ENCODE measurements around the gene ESRRG. TPM values are rescaled to one million over a fixed set of nuclear protein-coding genes. Genes with fewer than 3 reads are reported as not detected.

ESRRG gene
- total RNA-seq (2014; rRNA removed; shearing (Covaris generic)) = 0.07 TPM in 1 of 2 replicates, not detected in the other

DNA sequence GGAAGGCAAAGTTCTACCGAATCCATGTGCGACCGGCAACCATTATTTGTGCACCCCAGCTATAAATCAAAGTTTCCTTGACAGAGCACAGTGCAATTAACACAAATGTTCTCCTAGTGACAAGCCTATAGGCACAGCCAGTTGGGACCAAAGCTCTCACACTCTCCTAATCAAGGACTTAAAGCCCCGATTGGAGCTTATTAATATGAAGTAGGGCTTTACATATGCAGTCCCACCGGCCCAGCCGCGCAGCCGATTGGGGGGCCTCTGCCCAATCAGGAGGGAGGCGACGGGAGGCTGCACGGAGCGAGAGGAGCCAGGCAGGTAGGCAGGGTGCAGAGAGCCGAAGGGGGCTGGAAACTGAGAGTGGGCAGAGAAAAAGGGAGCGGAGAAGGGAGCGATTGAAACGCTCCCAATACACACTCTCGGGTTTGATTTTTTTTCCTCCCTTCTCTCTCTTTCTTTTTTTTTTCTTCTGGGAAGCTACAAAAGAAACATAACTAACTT is at the start of gene ESRRG:
Gene ESRRG (minus strand): TSS at position 156 of the 507 bp plus-strand sequence. CDS start 130 bp downstream, at position 26.
- DNase-seq (ENCODE audit: low read depth) = no peak

DNA sequence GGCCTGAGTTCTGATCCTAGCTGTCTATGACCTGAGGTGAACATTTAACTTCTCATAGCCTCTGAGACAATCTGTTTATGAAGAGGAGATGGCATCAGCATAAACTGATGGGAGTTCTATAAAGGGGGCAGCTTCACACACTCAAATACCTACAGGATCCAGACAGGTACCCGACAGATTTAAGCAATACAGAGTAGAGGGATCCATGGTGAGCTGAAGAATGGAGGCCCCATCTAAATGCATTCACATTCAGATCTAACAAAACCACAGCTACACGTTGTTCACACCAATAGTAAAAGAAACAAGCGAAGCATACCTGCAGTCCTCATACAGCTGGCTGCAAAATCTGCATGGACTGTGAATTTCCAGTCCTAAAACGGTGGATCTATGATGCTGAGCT is 48.7 kb upstream of the ESRRG start:
- no peak for DNase-seq (ENCODE audit: low read depth)

DNA sequence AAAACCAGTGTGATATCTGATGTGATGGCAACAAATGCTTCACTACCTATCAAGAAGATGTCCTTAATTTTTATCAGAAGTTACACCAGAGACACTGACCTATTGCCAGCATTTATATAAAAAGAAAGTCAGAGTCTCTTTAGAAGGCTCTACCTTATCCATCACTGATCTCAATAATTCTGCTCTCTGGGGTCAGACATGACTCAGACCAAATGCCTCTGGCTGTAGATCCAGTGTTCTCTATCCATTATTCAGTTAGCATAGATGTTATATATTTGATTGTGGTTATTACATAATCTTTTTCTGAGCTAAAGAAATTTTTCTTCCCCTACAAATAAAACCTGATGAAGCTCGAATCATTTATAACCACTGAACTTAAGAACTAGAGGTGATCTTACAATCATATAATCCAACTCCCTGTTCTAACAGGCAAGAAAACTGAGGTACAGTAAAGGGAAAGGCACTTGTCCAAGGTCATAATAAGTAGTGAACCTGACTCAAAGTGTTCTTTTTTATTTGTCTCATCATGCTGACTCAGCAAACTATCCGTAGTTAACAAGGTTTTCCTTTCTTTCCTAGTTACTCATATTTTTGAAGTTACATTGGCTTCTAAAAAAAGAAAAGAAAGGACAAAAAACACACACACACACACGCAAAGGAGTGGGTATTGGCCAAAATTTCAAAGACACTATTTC is 43.6 kb upstream of the ESRRG start:
- DNase-seq (ENCODE audit: low read depth) = peak; percentile 2

DNA sequence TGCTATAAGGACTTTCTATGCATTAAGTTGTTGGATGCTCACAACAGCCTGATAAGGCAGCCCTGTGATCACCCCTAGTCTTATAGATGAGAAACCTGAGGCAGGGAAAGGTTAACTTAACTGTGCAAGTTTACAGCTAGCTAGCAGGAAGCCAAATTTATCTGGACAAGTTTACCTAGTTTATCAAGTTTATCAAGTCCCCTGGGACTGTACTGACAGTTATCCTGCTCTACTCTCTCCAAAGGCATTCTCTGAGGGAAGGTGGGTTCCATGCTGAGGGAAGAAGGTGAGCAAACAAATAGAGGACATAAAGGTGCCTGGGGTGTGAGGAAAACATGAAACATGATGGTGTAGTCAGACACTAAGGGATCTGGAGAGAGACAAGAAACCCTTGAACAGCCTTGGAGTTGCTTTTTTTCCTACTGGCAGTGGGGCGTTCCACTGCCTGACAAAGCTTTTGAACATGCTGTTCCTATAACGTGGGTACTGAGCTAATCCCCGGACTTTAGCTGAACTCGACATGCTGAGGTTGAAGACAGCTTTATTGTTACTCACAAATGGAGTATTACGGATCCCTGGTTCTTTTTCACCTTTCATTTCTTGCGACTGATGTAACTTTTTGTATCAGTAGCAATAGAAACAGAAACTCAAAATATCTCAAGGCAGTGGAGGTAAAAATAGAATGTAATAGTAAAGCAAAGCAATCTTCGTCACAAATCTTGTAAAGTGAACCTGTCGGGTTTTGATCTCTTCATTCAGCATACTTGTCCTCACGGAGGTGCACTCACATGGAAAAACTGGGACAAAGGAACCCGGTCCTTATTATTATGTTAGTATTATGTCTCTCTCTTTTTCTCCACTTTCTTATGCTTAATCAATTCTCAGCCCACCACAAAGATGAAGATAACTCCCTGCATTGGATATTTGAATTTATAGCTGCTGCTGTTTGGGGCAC is 42.4 kb upstream of the ESRRG start:
- DNase-seq (ENCODE audit: low read depth) = no peak

DNA sequence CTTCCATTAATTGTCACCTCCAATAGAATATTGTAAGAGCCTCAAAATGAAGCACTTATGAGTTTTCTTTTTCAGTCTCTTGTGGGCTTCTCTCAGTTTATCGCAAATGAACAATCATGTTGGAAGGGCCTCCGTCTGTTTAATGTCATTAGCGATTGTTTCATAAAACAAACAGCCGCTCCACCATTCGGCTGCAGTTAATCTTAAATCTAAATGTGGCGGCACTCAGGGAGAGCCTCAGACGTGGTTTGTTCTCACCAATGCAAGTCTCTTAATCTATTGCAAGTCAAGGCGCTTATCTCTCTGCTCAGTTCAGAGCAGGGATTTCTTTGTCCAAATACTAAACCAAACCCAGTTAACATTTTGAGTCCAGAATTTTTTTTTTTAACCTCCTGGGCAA is 34.9 kb upstream of the ESRRG start:
- no peak for DNase-seq (ENCODE audit: low read depth)

DNA sequence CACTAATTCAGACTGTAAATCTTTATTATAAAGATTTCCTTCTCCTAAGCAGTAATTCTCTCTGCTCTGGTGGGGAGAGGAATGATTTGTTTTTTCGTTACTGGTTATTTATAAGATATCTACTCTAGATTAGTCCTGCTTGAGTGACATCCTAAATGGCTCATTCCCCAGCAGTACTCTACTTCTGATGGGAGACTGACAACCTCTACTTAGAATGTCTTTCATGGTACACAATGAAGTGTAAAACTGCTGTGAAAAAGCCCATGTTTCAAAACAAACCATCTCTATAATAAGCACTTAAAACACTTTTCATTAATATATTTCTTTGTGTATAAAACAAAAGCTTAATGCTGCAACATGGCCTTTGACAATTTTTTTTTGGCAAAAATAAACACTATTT is 33.9 kb upstream of the ESRRG start:
- DNase-seq (ENCODE audit: low read depth) = no peak

DNA sequence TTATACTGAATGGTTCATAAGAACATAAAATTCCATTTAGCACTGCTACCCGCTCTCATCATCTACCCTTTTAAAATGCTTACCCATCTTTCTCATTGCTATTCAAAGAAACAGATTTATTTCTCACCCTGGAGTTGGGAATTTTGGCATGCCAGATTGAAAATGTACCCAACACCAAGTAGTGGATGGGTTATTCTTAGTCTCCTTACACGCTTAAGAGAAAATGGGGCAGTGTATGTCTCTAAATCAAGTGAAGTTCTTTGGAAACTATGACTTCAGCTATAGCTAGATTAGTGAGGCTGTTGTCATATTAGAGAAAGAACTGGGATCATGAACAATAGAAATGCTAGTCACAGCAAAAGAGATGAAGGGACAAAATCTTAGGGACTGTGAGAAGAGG is 27.7 kb upstream of the ESRRG start:
- DNase-seq (ENCODE audit: low read depth) = no peak

DNA sequence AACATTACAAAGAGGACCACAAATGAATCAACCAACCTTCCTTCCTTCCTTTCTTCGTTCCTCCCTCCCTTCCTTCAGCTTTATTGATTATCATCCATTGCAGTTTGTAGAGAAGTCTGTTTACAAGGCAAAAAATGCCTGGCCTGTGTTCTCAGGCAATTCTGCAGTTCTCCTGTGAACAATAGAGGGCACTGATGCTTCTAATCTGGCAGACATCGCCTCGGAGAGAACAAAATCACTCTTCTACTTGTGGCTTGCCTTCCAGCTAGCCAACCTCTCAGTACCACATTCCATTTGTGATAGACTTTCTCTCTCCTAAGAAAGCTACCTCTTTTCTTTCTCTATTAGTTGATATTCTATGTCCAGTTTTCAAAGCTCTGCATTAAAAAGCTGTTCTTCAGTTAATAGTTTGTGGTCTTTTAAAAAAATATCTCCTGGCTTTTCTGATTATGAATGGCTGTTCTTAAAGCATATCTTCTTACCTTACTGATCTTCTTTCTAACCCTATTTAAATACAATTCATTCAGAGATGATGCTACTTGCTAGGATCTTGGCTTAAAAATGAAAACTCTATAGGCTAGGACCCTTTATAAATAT is 26.9 kb upstream of the ESRRG start:
- DNase-seq (ENCODE audit: low read depth) = peak; percentile 36

DNA sequence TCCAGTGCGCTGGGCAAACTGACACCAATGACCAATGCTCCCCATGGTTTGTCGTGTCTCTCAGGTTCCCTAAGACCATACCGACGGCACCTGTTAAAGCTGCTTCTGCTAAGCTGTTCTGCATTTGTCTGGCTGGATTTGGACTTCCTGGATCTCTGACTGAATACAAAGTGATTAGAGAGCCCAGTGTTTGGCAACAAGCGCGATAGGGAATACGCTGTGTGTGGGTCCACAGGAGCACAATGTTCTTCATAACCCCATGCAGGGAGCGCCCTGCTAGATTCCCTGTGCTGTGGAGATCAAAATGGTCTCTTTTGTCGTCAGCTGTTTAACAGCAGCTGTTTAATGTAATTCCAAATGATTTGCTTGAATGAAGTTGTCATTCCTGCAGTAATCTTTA is 26.0 kb upstream of the ESRRG start:
- DNase-seq (ENCODE audit: low read depth) = no peak

DNA sequence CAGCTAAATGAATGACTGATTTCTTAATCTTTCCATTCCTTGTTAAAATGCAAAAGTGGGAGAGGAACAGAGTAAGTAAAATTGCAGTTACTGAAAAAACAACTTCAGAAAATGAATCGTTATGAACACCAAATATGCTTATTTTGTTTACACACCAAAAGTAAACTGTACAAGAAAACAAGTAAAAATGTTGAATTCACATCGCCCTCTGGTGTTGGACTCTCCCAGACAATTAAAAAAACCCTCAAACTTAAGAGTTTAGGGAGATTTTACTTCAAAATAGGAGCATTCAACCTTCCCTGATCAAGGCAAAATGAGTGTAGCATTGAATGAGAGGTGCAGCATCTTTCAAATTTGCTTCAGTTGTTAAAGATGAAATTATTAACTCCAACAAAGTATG is 19.4 kb upstream of the ESRRG start:
- no peak for DNase-seq (ENCODE audit: low read depth)

DNA sequence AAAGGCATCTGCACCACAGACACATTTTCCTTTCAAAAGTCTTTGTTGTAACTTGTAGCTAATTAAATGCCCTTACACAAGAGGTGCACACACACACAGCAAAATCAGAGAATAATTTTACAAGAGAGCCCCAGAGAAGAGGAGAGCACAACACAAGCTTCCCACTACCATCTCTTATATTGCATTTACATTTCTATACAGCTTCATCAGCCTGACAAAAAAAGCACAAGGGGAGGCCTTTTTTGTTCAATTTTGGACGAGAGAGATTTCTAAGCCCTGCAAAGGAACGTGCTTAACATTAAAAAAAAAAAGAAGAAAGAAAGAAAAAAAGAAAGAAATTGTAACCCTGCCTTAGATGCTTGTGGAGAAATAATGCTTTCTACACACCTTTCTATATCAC is 17.1 kb upstream of the ESRRG start:
- DNase-seq (ENCODE audit: low read depth) = no peak

DNA sequence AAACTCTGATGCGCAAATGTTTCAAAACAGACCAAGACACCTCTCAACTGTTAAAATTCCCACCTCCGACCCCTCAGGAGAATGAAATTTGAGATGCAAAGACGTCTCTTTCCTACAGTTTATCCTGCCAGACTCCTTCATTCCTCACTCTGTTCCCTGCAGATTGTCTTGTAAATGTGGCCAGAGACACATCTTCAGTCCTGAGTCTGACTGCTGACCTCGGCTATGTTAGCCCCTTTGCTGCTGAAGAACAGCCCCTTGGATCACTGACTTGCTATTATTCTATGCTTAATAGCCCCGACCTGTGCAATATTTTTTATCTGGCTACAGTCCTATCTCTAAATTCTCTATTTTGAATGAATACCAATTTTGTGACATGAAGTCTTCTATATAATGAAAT is 16.6 kb upstream of the ESRRG start:
- DNase-seq (ENCODE audit: low read depth) = no peak

DNA sequence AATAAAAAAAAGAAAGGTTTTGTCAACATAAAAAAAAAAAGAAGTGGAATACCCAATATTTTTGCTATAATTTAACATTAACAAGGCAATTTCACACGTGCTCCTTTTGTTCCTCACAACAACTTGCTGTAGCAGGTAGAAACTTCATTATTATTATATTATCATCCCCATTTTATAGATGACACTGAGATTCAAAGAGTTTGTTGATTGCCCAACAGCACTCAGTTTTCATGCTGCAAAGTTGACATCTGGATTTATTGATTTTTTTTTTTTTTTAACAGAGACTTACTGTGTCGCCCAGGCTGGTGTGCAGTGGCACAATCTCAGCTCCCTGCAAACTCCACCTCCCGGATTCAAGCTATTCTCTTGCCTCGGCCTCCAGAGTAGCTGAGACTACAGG is 8.9 kb upstream of the ESRRG start:
- DNase-seq (ENCODE audit: low read depth) = no peak

DNA sequence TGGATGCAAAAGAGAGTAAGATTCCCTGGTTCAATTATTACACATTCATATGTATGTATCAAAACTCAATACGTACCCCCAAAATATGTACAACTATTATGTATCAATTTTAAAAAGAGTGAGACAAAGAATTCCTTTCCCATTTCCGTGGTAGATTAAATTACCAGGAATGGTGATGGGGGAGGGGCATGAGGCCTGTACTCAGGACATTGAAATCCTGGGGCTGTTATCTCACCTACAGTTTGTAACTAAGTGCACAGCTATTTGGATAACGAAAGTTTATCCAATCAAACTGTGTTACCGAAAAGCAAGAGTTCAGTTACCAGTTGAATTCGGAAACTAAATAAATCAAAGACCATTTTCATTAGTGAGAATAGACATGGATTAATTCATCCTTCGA is 8.3 kb upstream of the ESRRG start:
- no peak for DNase-seq (ENCODE audit: low read depth)

DNA sequence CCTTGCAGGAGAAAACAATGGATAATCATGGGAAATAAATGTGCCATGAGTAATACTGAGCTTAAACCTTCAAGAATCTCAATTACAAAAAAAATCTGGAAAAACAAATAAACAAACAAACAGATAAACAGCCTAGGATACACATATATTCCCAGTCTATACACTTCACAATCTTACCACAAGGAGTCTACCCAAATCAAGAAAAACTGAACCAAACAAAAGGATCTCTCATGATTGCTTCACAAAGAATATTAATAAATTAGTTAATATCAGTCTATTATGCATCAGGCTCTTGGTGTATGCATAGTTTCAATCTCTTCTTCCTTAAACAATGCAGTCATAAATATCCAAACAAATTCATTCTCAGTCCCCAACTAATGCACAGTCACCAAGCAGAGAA is 3.2 kb upstream of the ESRRG start:
- DNase-seq (ENCODE audit: low read depth) = no peak

DNA sequence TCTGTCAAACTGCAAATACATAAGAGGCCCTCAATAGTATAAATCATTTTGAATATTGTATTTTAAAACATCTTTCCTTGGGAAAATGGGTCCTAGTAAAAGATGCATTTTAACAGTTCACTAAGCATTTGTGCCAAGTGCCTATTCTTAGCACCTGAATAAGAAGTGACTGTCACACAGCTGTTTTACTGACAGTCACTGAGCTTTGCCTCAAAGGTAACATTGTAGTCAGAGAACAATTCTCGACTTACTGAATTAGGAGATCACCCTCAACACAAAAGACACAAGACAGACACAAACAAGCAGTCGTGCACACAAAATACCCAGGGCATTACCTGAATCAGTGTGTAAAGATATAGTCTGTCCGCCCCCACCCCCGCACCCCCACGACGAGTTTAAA is 408 bp downstream of the ESRRG start:
- DNase-seq (ENCODE audit: low read depth) = no peak

DNA sequence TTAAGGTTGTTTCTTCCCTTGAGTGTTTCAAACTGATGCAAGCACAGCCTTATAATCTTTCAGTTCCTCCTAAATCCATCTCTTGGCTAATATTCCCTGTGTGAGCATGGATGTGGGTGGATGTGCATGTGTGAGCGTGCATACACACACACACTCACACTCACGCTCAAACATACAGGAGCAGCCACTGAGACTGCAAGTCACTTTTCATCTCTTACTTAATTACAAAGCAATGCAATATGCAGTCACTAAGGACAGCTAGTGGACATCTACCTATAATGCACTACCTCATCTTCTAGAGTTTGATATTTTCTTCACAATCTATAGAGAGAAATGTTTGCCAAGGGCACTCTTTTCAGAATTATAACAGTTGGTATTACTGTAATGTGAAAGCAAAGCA is 1.4 kb downstream of the ESRRG start:
- DNase-seq (ENCODE audit: low read depth) = no peak

DNA sequence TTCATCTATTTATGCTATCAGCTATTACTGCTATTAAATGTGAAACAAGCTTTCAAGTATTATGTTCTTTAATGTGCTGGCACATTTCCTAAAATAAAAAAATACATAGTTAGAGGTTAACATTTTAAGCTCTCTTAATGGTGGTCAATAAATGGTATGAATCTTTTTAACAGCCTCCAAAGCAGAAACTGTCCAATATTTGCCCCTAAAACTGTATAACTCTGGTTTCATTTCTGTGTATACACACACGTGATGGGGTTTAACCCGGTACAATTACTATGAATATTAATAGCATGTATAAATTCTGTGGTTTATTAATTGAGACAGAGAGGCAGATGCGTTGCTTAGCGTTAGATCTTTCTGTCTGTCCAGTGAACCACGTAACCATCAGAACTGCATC is 2.2 kb downstream of the ESRRG start:
- no peak for DNase-seq (ENCODE audit: low read depth)

DNA sequence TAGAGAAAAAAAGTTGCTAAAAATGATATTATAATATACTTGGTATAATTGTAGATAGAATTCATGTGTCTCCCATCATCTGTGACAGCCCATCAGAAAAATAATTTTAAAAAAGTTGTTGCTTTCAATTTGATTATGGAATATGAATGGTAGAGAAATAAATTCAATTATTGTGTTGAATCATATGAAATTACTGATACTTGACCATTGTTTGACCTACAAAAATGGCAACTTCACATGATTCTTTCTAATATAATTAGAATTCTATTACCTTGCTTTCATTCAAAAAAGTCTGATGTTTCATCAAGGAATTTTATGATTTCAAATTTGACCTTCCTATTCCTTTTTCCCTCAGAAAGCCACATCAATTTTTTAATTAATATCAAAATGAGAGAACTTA is 11.5 kb downstream of the ESRRG start:
- no peak for DNase-seq (ENCODE audit: low read depth)

DNA sequence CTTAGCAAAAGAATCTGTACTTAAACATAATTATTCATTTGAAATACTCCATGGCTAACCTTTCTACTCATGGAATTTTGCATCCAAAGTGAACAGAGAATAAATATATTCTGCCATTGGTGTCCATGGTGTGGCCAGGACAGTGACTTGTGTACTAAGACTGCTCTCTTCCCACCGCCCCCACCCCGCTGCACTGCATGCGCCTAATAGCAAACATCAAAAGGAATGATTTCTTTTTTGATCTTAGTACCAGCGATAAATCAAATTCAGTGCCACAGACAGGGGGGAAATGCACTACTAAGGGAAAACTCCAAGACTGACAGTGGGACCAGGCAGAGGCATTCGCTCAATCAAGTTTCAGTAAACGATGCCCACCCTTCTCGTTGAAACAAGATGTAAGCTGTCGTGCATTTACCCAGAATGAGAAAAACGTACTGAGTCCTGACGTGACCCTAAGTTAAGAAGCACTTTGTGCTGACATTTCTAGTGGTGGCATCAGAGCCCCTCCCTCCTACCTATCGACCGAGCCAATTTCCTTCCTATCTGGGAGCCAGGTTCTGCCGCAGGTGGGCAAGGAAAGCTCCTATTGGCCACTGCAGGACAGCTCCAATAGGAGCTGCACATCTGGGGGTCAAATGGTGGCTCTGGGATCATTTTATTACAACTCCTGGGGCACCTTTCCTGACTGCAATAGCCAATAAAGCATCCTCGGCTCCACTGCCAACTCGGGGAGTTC is 12.5 kb downstream of the ESRRG start:
- DNase-seq (ENCODE audit: low read depth) = no peak

DNA sequence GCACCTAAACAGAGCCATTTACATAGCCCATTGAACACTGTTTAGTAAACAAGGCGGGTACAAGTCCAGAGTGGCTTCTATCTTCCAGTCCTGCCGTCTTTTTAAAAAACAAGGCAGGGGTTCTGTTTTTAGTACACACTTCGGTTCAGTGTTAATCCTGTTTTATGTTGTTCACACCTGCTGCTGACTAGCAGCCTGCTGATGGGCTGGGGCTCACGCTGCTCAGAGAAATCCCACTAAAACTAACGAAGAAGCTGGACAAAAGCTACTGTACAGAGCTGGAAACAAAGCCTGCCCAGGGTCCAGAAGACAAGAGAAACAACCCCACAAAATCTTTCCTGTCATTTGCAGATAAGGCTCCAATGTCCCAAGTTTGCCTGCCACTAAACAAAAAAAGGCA is 13.2 kb downstream of the ESRRG start:
- no peak for DNase-seq (ENCODE audit: low read depth)

DNA sequence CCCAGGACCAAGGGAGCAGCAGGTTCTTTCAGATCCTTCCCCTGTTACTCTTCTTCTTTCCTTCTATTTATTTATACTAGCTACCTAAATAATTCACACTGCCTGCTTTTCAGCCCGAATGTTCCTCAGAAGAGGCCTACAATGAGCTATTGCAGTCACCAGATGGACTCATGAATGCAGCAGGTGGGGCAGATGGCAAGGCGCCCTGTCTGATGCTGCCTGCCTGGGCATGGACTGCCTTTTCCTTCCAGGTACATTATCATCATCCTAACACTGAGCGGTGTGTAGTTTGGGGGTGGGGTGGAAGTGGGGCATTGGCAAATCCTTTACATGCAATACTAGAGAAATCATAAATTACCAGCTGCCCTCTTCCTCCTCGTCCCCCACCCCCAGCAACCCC is 17.6 kb downstream of the ESRRG start:
- DNase-seq (ENCODE audit: low read depth) = no peak
